22Rv1 (cell line): Measurements from ENCODE around the gene SLC24A4.

Source experiments
- CTCF ChIP-seq: fragments of 450-650 bp; IDR thresholded peaks from 2 replicates; pipeline ENCODE4 v1.5.1; 2017; ENCODE audit warnings: mild to moderate bottlenecking
- ZFX ChIP-seq: fragments of 450-650 bp; IDR thresholded peaks from 2 replicates; pipeline ENCODE4 v1.6.1; 2017; ENCODE audit warnings: antibody characterized with exemption, borderline replicate concordance

- no peak for TF ChIP-seq CTCF
- no peak for TF ChIP-seq ZFX
These were observed 124.6 kb downstream of the SLC24A4 start for GRCh38 chr14:92447416-92448197.
